Muscle layer of duodenum (tissue), 2 donors: ENCODE data around the gene ADSS1.
A peak's percentile ranks its signal among the peaks of the same experiment; 100 is the strongest.

Source experiments
- H3K27ac ChIP-seq: one replicate; pipeline ENCODE4 v1.7.0; 2013; ENCODE audit warnings: mild to moderate bottlenecking, low read length
- H3K27me3 ChIP-seq: one replicate; pipeline ENCODE4 v1.7.0; 2013; ENCODE audit warnings: low read depth, mild to moderate bottlenecking, control low read depth, low read length
- H3K36me3 ChIP-seq, 2 donors: one replicate each; pipeline ENCODE4 v1.7.0; 2013; ENCODE audit warnings: low read length in 2 of 2, control low read depth in 1 of 2, mild to moderate bottlenecking in 1 of 2; ENCODE audit not compliant: insufficient read depth in 2 of 2, control insufficient read depth in 1 of 2
- H3K4me1 ChIP-seq, 2 donors: one replicate each; pipeline ENCODE4 v1.7.0; 2013; ENCODE audit warnings: low read length in 2 of 2, mild to moderate bottlenecking in 2 of 2, control low read depth in 1 of 2, moderate library complexity in 1 of 2; ENCODE audit not compliant: insufficient read depth in 2 of 2, control insufficient read depth in 1 of 2
- H3K4me3 ChIP-seq, 2 donors: one replicate each; pipeline ENCODE4 v1.7.0; 2013; ENCODE audit warnings: low read length in 2 of 2, low read depth in 1 of 2, mild to moderate bottlenecking in 1 of 2
- H3K9me3 ChIP-seq, 2 donors: one replicate each; pipeline ENCODE4 v1.7.0; 2013; ENCODE audit warnings: low read length in 2 of 2, control low read depth in 1 of 2, mild to moderate bottlenecking in 1 of 2; ENCODE audit not compliant: control insufficient read depth in 1 of 2
- donor health status: healthy.

The ADSS1 gene

DNA sequence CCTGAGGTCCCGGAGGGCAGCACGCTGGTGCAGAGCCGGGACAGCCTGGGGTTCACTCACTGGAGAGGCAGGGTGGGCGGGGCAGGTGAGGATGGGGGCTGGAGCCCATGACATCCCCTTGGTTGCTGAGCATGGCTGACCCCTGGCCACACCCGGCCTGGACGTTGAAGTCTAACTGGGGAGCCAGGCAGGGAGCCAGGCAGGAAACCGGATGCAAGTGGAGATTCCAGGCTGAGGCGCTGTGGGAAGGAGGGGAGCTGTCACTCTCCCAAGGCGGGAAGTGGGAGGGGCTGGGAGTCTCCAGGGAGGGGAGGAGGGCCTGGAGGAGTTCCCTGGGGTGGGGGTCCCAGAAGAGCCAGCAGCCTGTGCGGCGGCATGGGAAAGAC lies 42.3 kb upstream of the ADSS1 start:
- no peaks in the 10 kb centered on the region for H3K36me3 ChIP-seq
- H3K9me3 ChIP-seq, result no peaks in the 10 kb centered on the region
- H3K4me1 ChIP-seq, result peaks cover 27 to 48% of the 10 kb centered on the region in 2 donors
- H3K27ac ChIP-seq, result peak overlapping the region; percentile 82
- no peaks in the 10 kb centered on the region for H3K27me3 ChIP-seq
- peak overlapping the region; percentile 25 to 33 for H3K4me3 ChIP-seq

DNA sequence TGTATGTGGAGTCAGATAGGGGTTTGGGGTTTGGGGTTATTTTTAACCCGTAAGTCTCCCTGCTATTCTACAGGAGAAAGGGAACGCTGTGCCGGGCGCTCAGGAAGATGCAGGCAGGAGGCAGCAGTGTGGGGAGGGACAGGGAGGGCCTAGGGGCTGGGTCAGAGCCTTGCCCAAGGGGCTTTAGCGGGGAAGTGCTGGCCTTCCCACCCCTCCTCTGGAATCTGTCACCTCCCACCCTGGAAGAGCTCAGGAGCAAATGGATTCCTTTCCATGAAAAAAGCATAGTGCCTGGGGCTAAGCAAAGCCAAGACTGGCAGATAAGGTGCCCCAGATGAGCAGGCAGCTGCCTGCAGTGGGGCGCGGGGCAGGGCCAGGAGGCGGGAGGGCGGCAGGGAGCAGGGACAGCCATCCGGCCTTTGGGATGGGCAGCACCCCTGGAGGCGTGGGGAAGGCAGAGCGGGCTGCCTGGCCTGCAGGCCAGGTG lies 41.9 kb upstream of the ADSS1 start:
- no peaks in the 10 kb centered on the region for H3K27me3 ChIP-seq
- H3K27ac ChIP-seq, result no peak overlapping the region
- H3K4me1 ChIP-seq, result peaks cover 25 to 48% of the 10 kb centered on the region in 2 donors
- peak overlapping the region; percentile 21 to 25 for H3K4me3 ChIP-seq
- no peaks in the 10 kb centered on the region for H3K9me3 ChIP-seq
- no peaks in the 10 kb centered on the region for H3K36me3 ChIP-seq

DNA sequence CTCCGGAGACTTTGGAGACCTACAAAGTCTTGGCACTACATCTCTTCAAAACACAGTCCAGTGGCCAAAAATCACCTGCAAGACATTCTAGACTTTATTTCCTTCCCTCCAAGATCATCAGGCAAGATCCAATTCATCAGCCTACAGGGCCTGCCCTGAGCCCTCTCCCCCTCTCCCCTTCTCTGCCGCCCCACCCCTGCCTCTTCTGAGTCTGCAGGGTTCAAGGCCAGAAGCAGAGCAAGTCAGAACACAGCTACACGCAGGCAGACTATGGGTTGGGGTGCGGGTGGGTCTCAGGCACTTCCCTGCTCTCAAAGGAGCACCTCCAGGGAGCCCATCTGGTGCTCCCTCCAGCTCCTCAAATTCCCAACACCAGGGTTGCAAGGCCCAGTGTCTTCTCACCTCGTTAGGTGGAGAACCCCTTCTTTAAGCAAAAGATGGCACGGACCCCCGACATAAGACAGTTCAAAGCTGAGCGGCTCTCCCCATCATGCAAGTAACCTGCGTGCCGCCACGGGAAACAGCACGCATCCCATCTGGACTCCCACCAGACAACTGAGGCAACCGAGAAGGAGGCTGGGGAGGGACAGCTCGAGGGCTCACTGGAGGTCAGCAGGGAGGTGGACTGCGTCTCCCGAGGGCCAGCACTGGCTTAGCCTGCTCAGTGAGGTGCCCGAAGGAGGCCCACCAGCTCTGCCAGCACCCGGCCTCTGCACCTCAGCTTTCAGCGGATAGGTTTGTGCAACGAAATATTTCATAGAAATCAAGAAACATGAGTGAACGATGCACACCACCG lies 40.2 kb upstream of the ADSS1 start:
- no peaks in the 10 kb centered on the region for H3K27me3 ChIP-seq

DNA sequence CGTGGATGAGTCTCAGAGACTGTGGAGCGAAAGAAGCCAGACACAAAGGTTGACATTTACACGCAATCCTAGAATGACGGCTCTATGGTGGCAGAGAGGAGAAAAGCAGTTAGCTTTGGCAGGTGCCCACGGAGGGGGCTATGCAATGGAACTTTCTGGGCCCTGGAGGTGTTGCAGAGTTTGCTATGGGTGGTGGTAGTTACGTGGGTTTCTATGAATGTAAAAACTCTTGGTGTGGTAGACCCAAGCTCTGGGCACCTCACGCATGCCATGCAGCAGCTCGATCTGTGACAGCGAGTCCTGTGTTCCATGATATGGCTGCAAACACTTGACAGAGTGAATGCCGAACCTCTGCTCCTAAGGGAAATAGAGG lies 39.6 kb upstream of the ADSS1 start:
- no peaks in the 10 kb centered on the region for H3K36me3 ChIP-seq
- H3K9me3 ChIP-seq, result no peaks in the 10 kb centered on the region
- H3K4me1 ChIP-seq, result peaks cover 22 to 48% of the 10 kb centered on the region in 2 donors
- no peaks in the 10 kb centered on the region for H3K27me3 ChIP-seq
- H3K27ac ChIP-seq, result no peak overlapping the region
- no peak overlapping the region for H3K4me3 ChIP-seq

More for the DNA sequence above, 40.2 kb upstream of the ADSS1 start:
- H3K4me3 ChIP-seq, result no peak overlapping the region
- no peak overlapping the region for H3K27ac ChIP-seq
- no peaks in the 10 kb centered on the region for H3K36me3 ChIP-seq
- H3K9me3 ChIP-seq, result no peaks in the 10 kb centered on the region
- peaks cover 22 to 51% of the 10 kb centered on the region in 2 donors for H3K4me1 ChIP-seq

DNA sequence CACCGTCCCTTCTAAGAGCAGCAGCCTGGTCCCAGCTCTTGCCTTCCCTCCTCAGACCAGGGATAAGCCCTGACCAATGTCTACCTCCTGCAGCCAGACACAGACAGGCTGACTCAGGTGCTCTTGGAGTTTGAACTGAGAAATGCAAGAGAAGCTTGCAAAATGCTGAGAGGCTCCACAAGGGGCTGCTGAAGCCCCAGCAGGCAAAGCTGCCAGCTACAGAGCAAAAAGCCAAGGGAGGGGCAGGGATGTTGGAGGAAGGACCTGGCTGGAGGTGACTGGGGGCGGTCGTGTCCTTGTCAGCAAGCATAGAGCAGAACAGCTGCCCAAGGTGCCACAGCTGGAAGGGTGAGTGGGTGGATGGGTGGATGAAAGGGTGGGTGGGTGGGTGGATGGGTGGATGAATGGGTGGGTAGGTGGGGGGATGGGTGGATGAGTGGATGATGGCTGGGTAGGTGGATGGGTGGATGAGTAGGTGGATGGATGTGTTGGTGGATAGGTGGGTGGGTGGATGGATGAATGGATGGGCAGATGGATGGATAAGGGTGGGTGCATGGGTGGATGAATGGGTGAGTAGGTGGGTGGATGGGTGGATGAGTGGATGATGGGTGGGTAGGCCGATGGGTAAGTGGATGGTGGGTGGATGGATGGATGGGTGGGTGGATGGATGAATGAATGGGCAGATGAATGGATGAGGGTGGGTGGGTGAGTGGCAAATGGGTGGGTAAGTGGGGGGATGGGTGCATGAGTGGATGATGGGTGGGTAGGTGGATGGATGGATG lies 38.6 kb upstream of the ADSS1 start:
- no peak overlapping the region for H3K27ac ChIP-seq
- H3K4me1 ChIP-seq, result peaks cover 22 to 42% of the 10 kb centered on the region in 2 donors
- H3K9me3 ChIP-seq, result no peaks in the 10 kb centered on the region

DNA sequence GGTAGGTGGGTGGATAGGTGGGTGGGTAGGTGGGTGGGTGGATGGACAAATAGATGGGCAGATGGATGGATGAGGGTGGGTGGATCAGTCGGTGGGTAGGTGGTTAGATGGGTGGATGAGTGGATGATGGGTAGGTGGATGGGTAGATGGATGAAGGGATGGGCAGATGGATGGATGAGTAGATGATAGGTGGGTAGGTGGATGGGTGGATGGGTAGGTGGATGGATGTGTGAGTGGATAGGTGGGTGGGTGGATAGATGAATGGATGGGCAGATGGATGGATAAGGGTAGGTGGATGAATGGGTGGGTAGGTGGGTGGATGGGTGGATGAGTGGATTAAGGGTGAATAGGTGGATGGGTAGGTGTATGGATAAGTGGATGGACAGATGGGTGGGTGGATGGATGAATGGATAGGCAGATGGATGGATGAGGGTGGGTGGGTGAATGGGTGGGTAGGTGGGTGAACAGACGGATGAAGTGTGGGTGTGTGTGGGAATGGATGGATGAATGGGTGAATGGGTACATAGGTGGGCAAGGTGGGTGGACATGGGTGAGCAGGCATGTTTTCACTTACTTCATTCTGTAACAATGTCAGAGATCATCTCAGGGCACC lies 37.9 kb upstream of the ADSS1 start:
- H3K9me3 ChIP-seq, result no peaks in the 10 kb centered on the region
- no peaks in the 10 kb centered on the region for H3K36me3 ChIP-seq
- H3K4me1 ChIP-seq, result peaks cover 20 to 42% of the 10 kb centered on the region in 2 donors
- H3K27ac ChIP-seq, result no peak overlapping the region
- H3K27me3 ChIP-seq, result no peaks in the 10 kb centered on the region
- H3K4me3 ChIP-seq, result no peak overlapping the region

More for the DNA sequence above, 38.6 kb upstream of the ADSS1 start:
- Histone ChIP-seq H3K27me3 (no peaks in the 10 kb centered on the region), H3K4me3 (no peak overlapping the region), H3K36me3 (no peaks in the 10 kb centered on the region)

DNA sequence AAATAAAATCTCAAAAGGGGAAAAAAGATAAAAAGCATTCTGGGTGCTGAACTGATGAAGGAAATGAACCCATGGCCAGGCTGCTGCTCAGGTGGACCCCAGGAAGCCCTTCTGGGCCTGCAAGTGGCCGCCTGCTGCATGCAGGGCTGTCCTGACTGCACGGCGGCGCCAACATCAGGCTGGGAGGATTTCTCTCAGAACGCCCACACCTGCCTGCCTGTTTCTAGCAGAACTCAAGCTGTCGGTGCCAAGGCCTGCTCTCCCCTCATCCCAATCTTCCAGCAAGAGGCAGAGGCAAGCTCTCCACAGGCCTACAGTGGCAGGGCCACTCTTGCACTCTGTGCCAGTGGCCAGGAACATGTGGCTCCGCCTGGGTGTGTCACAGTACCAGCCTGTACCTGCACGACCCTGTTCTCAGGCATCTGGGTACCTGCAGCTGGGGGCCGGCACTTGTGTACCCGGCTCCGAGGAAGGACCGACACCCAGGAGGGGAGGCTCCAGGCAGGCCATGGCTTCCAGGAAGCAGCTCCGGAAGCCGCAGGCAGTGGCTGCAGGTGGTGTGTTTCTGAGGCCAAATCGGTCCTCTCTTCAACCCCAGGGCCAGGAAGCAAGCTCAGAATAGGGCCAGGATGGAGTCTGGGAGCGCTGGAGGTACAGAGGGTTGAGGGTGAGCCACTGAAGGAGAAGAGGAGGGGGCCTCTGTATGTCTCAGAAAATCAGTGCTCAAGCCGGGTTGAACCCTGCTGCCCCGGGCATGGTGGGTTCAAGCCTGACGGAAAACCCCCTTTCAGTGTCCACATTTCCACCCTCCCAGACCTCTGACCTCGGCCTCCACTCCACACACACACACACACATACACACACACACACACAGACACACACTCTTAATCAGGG lies 37.2 kb upstream of the ADSS1 start:
- H3K27me3 ChIP-seq, result no peaks in the 10 kb centered on the region
- no peaks in the 10 kb centered on the region for H3K36me3 ChIP-seq
- H3K4me1 ChIP-seq, result peaks cover 12 to 42% of the 10 kb centered on the region in 2 donors
- H3K4me3 ChIP-seq, result no peak overlapping the region
- no peaks in the 10 kb centered on the region for H3K9me3 ChIP-seq
- H3K27ac ChIP-seq, result peak overlapping the region; percentile 39

DNA sequence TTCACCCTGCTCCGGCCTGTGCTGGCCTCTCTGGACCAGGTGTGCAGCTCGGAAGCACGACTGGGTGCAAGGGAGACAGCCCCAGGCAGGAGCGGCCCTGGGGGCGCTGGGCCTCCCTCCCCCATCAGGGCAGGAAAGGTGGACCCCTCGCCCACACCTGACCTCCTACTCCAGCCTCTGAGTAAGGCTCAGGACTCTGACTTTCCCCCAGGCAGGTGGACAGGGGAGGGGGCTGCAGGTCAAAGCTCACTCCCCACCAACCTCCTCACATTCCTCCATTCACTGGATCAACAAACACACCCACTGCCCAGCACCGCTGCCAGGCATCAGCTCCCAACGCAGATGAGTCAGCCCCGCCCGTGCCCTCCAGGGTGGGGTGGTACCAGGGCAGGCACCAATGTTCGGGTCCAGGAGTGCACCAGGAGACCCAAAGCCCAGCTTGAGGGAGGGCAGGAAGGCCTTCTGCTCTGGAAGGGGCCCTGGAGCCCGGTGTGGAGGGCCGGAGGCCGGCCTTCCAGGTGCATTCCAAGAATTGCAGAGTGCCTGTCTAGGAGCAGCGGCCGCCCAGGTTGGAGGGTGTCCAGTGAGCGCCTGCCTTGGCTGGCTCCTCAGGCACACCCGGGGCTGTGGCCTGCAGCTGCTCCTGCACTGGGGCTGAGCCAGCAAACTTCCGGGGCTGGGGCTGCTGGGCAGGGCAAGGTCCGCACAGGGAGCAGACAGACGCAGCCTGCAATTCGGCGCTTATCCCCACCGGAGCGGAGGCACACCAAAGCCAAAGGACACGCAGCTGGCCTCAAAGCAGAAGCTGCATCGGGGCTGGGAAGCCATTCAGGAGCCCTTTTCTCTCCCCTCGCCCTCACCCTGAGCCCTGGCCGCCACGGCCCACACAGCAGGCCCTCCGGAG lies 36.2 kb upstream of the ADSS1 start:
- Histone ChIP-seq H3K4me1 (peaks cover 4 to 43% of the 10 kb centered on the region in 2 donors), H3K27ac (peak overlapping the region; percentile 54), H3K36me3 (no peaks in the 10 kb centered on the region), H3K27me3 (no peaks in the 10 kb centered on the region), H3K4me3 (no peak overlapping the region), H3K9me3 (no peaks in the 10 kb centered on the region)

DNA sequence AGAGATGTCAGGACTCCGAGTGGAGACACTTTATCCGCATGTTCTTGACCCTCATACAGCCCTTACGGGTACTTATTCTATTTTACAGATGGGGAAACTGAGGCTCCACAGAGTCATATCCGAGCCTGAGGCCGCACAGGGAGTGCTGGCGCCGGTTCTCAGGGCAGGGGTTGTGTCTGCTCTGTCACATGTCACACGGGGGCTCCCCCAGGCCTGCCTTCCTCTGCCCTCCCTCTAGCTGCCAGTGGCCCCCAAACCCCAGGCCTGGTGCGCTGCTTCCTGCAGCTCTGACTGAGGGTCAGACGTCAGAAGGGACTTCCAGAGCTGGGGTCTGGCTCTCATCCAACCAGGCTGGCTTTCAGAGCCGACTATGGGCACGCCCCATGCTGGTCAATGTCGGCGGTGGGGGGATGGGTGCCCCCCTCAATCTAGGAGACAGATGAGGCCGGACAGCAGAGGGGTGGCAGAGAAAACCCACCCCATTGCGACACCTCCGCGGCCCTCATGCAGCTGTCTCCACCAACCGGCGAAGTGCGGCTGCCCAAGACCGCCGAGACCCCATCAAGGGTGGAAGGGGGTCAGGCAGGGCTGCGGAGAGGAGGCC lies 35.4 kb upstream of the ADSS1 start:
- Histone ChIP-seq H3K36me3 (no peaks in the 10 kb centered on the region), H3K27ac (peak overlapping the region; percentile 54), H3K9me3 (no peaks in the 10 kb centered on the region), H3K4me3 (peak overlapping the region in 1 of 2 donors; percentile 60), H3K4me1 (peaks cover 4 to 49% of the 10 kb centered on the region in 2 donors), H3K27me3 (no peaks in the 10 kb centered on the region)
